CD4-positive, alpha-beta T cell treated with Interleukin-17A for 4 hours (primary cell): ENCODE data around the gene SH3BGR.
A peak's percentile ranks its signal among the peaks of the same experiment; 100 is the strongest.
"Not testable (repeated sequence)": the region's sequence is repeated elsewhere in the genome, so short reads cannot be mapped to it uniquely, and the experiment has no call there.

Experiments
- DNase-seq: peaks from one replicate; pipeline ENCODE4 v3.0.0-alpha.2; 2020; ENCODE audit warnings: mixed read lengths

Gene SH3BGR

DNA sequence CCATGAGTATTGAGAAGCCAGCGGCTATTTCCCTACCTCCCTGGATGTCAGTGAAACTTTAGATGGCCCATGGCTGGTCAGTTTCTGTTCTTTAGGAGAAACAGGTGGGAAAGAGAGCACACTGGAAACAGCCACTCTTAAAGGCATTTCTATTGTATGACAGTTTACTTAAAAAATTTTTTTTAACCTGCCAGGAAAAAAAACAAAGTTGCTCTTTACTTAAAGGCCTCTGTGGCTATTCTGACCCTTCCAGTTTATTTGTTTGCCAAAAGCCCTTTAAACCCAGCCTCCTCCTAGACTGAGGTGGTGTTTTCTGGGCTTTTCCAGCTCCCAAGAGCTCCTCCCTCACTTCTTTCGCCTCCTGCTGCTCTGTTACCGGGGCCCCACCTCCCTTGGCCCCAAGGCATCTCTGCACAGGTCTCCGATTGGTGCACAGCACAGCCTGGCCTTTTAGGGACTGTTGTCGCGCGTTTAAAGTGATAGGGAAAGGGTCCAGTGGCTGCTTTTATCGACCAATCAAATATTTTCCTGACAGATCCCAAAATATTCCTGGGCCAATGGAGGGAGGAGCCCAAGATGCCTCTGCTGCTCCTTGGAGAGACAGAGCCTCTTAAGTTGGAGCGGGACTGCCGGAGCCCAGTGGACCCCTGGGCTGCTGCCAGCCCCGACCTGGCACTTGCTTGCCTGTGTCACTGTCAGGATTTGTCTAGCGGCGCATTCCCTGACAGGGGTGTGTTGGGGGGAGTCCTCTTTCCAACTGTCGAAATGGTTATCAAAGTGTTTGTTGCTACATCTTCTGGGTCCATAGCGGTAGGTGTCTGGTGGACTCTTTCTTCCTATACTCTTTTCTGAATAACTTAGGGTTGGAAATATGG lies at the start of gene SH3BGR:
Gene SH3BGR (plus strand): TSS at position 639 of the 875 bp plus-strand sequence. CDS start 127 bp downstream, at position 766.
- DNase-seq, result no peak

DNA sequence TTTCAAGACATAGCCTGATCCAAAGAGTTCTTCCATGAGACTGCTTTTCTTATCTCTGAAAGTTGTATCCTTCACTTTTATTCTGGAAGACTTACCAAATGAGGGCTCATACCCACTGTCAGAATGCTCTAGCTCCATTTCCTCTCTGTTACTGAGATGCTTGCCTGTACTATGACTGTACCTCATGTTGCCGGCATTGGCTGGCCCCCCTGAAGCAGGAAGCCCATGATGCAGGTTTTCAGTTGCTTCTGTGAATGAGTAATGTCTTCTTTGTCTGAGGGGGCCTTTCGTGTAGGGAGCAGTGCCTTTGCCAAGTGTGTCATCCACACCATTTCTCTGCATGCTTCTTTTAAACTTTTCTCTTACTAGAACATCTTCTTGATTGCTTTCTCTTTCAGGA lies 45.7 kb upstream of the SH3BGR start:
- no peak for DNase-seq

- not testable (repeated sequence) for DNase-seq
Observed at GRCh38 chr21:39419204-39419603, 32.6 kb upstream of the SH3BGR start.

DNA sequence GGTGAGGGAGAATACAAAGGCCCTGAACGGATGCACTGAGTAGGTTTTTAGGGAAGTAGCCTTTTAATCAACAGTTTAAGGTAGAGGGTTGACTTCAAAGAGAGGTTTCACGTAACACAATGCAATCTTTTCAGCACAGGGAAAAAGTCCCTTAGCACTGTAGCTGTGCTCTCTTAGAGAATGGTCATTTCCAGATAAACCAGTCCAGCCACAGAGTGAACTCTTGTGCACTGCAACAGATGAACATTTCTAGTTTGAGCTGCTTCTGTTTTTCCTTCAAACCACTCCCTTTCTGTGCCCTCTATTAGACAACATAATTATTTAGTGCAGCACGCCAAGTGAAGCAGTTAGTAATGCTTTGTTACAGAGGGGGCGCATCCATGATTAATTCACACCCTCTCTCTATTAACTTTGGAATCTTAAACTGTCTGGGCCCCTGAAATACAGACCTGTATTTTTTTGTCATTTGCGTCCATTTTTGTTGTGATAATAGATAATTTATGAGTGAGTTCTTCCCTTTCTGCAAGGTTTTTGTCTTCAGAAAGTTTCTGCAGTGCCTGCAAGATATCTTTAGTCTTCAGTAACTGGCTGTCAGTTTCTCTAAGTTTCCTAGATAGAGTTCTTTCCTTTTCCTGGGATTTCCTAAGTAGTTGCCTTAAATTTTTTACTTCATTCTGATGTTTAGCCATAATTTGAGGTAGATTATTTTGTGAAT lies 29.1 kb upstream of the SH3BGR start:
- no peak for DNase-seq

GRCh38 chr21:39429445-39429844 lies 22.3 kb upstream of the SH3BGR start:
- no peak for DNase-seq

- no peak for DNase-seq
Observed at GRCh38 chr21:39430016-39430415, 21.8 kb upstream of the SH3BGR start.

GRCh38 chr21:39430457-39430856 lies 21.3 kb upstream of the SH3BGR start:
- DNase-seq, result no peak

DNA sequence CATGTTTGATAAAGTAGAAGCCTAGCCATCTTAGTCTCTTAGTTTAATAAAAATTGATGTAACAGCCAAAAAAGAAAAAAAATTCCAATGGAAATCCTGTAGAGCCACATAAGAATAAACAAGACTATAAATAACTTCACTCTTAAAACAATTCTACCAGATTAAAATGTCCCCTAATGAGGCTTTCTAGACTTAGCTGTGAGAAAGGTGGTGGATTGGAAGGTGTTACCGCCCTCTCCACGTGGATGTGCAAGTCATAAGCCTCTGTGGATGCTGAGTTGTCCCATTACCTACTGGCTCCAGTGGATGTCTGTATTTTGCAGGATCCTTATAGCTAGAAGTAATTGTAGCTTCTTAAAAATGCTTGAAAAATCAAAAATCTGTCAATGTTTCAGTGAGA lies 20.8 kb upstream of the SH3BGR start:
- no peak for DNase-seq

DNA sequence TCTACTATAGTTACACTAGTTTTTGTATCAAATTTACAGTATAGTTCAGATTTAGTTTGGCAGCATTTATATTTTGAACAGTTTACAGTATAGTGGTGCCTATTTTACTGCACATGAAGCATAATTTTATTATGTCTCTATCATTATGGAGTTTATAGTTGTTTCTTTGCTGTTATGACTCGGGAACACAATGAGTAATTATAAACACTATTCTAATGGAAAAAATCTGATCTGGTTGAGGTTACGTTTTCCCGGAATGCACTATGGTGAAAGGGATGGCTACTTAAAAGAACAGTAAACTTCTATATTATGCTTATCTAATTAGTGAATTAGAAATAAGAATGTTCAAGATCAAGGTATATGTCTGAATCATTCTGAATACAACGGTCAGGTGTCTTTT lies 16.8 kb upstream of the SH3BGR start:
- DNase-seq, result no peak

DNA sequence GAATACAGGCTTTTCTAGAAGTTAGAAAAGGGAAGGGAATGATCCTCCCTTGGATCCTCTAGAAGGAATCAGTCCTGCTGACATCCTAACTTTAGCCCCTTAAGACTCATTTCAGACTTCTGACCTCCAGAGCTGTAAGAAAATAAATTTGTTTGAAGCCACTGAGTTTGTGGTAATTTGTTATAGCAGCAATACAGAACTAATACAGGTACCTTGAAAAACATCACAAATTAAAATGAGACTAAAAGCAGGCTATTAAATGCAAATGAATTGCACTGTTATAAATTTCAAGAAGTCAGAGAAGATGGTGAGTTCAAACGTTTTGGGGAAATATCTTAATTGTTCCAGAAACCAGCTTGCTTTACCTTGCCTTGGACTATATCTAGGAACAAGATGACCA lies 12.5 kb upstream of the SH3BGR start:
- DNase-seq, result no peak

DNA sequence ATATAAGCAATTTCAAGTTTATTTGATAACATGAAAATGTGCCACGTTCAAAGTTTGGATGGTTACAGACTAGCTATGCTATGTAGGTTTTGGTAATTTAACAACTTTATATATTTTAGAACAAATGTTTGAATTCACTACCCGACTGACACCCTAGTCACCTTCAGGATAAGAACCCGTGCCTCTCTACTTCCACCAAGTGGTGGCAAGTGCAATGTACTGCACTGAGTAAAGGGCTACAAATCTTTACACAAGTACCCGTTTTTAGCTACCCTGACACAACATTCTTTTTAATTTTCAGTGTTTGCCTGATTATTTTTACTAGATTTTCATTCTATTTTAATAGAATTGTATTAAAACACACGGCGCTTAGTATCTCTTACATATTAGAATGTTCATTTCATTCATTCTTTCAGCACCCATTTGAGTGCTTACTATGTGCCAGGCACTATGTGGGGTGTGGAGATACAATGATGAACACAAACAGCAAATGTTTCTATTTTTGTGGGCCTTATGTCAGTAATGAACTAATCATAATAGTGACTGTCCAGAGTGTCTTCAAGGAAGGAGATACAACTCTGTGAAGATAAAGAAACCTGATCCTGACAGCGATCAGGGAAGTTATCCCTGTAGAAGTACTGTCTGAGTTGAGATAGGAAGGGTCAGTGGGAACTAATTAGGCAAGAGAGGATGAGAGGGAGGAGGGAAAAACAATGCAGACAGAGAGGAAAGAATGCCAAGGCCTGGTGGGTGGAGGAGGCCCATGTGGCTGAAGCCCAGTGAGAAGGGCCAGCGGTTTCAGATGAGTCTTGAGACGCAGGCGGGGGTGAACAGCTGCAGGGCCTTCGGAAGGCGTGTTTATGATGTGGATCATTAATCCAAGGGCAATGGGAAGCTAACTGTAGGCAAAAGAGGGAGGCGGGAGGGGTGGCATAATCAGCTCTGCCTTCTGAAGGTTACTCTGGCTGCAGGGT lies 10.0 kb upstream of the SH3BGR start:
- DNase-seq, result peak; percentile 34

DNA sequence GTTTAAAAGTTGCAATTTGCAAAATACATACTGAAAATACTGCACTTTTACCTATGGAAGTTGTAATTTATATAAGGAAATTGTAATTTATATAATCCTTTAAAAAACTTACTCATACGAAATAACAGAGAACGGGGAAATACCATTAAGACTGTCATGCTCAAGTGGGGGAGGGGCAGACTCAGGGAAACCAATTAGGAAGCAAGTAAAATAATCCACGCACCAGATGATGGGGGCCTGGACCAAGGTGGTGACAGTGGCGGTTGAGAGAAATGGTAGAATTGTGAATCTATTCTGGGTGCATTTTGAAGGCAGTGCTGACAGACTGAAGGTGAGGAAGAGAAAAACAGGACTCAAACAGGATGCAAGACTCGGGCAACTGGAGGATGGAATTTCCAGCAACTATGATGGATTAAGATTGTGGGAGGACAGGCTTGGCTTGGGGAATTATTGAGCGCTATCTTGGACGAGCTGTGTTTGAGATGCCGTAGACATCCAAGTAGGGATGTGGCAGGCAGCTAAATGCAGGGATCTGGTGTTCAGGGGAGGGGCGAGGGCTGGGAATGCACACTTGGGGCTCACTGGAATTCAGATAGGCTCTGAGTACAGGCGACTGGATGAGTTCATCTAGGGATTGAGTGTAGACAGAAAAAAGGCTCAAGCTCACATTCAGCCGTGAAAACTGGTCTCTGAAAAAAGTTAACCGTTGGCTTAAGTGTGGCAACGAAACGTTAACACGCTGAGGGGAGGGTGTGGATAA lies 7.2 kb upstream of the SH3BGR start:
- peak; percentile 5 for DNase-seq

DNA sequence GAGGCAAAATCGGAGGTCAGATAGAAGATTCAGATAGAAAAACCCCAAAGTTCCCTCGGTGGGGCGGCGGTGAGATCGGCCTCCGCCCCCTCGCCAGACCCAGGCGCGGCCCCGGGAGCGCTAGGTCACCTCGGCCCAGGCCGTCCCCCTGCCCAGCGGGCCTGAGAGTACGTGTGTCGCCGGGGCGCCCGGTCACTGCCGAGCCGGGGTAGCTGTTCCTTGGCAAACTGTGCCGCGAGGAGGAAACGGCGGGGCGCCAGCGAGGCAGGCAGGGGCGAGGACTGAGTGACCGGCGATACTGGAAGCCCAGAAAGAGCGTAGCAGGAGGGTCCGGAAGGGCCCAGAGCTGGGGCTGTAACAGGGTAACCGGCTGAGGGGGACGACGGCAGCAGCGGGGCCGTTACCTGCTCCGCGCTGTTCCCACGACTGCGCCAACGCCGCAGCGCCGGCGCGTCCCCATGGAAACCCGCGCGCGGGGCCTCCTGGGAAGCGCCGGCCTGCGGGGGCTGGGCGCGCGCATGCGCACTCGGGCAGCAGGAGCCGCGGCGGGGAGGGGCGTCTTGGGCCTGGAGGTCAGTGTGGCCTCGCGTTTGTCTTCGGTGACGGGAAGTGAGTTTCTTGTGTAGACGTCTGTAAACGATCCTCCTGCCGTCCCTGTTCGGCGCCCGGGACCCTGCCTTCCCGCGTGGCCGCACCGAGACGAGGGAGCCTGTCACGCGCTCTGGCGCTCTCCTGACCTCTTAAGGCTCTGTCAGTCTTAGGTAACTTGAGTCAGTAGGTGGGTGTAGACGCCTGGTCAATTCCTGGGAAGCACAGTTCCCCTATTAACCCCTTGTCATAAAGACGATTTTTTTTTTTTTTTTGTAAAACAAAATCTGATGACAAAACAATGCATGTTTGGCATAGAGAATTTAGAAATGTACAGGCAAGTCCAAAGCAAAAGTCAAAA lies 6.2 kb upstream of the SH3BGR start, which contains the start of gene LCA5L:
Gene LCA5L (minus strand): TSS at position 458 of the 949 bp plus-strand sequence. CDS start 17,285 bp downstream, outside the sequence.
- peak; percentile 93 for DNase-seq

- no peak for DNase-seq
Observed at GRCh38 chr21:39447264-39447663, 4.5 kb upstream of the SH3BGR start.

DNA sequence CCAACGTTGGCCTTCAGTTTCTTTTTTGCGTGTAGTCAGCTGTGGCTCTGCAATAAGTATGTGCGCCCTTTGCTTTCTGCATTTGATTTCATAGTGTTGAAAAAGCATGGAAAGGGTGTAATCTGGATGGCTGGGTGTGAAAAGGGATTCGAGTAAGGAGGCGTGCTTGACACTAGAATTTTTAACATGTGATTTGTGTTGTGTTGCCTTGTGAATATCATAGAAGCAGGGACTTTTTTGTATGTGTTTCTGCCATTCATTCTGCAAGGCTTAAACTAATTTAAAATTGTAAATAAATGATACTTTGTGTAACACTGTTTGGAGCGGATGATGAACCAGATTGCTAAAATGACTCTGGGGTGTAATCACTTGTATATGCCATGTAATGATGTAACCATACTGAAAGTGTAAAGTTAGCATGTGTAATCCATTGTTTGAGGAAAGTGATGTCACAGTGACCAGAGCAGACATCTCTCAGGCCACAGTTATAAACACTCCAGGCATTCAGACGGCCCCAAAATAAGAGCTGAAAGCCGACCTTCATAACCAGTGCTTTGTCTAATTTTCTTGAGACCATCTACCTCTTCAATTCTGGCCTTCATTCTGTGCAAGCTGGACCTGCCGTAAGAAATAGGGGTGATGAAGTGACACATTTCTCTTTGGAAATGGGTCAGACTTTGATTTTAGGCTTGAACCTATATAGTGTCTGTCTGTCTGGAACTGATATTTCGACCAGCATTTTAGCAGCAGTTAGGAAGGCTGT lies 618 bp downstream of the SH3BGR start:
- no peak for DNase-seq

- no peak for DNase-seq
Observed at GRCh38 chr21:39452970-39453342, 1.2 kb downstream of the SH3BGR start.

DNA sequence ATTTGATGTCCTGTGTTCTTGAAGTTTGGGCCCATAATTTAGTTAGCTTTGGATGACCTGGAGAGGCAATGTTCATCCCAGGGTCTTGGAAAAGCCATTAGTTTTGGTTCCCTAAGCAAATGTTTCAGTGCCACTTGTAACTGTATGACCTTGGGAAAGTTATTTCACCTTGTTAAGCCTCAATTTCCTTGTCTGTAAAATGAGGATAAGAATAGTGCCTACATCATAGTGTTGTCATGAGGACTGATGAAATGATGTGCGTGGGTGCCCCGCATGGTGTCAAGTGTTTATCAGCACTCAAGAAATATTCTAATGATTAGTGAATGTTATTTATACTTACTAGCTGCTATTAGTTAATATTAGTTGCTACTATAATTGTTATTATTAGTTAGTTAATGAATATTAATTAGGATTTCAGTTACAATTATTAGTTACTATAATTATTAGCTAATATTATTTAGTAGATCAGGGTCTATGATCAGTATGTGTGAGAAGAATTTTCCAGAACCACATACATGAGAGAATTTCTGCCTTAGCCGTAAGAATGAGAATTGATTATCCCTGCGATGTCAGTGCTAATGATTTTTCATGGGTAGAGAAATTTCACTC lies 1.9 kb downstream of the SH3BGR start:
- no peak for DNase-seq

GRCh38 chr21:39454949-39455668 lies 3.3 kb downstream of the SH3BGR start:
- no peak for DNase-seq

DNA sequence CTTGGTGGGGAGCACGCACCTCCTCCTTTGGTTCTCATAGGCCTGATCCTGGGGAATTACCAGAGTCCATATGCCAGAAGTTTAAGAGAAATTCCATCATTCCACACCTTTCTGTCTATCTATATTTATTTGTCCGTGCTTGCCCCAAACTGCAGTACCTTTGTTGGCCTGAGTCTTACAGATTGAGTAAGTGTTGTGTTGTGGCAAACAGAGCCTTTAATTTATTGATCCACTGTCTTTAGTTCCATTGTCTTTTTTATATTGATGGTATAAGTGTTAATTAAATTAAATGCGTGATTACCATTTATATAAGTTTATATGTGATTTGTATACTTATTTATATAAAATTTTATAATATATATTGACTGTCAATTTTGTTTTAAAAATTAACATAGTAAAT lies 4.9 kb downstream of the SH3BGR start:
- DNase-seq, result no peak
